Activated CD4-positive, CD25-positive, alpha-beta regulatory T cell treated with anti-CD3 and anti-CD28 coated beads, Interleukin-2, amount 50 U/mL, for 16 hours (primary cell): ENCODE measurements around the gene DGKE.
A peak's percentile ranks its signal among the peaks of the same experiment; 100 is the strongest.

Source experiments
- DNase-seq: peaks from one replicate; pipeline ENCODE4 v3.0.0-alpha.2; 2020; ENCODE audit warnings: low read depth, low spot score

The DGKE gene

GRCh38 chr17:56913867-56914580 is 80.1 kb downstream of the DGKE start, which contains the start of gene TRIM25:
Gene TRIM25 (minus strand): TSS chr17:56914049. CDS start chr17:56913988, 61 bp downstream.
- peak; percentile 74 for DNase-seq

GRCh38 chr17:56914581-56915273 is 80.8 kb downstream of the DGKE start:
- DNase-seq = no peak

- DNase-seq = no peak
These were observed 83.8 kb downstream of the DGKE start for GRCh38 chr17:56917559-56918296.

GRCh38 chr17:56918916-56919315 is 85.0 kb downstream of the DGKE start:
- no peak for DNase-seq
